ENCODE results near the gene FOS. TPM values are rescaled to one million over a fixed set of nuclear protein-coding genes. Genes with fewer than 3 reads are reported as not detected.

FOS gene
- total RNA-seq, 4 donors from 2014 or later: 32.1 to 239 (median 121) TPM

- Histone ChIP-seq H3K27ac (peak overlapping the region; percentile 56 to 77 (median 67)), H3K27me3 (no peaks in the 10 kb centered on the region), H3K4me3 (replicated peaks in 1 of 3) (no peak overlapping the region), H3K9me3 (no peaks in the 10 kb centered on the region), H3K36me3 (no peaks in the 10 kb centered on the region), H3K4me1 (peaks cover 16 to 17% of the 10 kb centered on the region in 2 donors)
- intact Hi-C loops (cut with DNase I): no loop called here
- DNase-seq: no peak
- 67 to 69% methylated on average over 4 of the region's 4 CpGs for WGBS, 2 donors
- TF ChIP-seq POLR2A (IDR thresholded peaks at IDR 0.05) (no peak), CTCF (IDR thresholded peaks at IDR 0.05) (no peak)
Observed at GRCh38 chr14:75311356-75311755, 32.7 kb downstream of the FOS start.

- TF ChIP-seq CTCF (IDR thresholded peaks at IDR 0.05): no peak
- no peak for TF ChIP-seq POLR2A (IDR thresholded peaks at IDR 0.05)
- Histone ChIP-seq H3K27ac (no peak overlapping the region), H3K4me3 (replicated peaks in 1 of 3) (no peak overlapping the region), H3K9me3 (no peaks in the 10 kb centered on the region), H3K36me3 (no peaks in the 10 kb centered on the region), H3K4me1 (peaks cover 16 to 17% of the 10 kb centered on the region in 2 donors), H3K27me3 (no peaks in the 10 kb centered on the region)
- no peak for DNase-seq
- intact Hi-C loops (cut with DNase I): no loop called here
- WGBS, 2 donors: 89 to 90% methylated on average over 4 of the region's 4 CpGs
Observed at GRCh38 chr14:75312341-75312740, 33.7 kb downstream of the FOS start.

- Histone ChIP-seq H3K27ac (no peak overlapping the region), H3K4me3 (replicated peaks in 1 of 3) (no peak overlapping the region), H3K4me1 (peaks cover 16 to 17% of the 10 kb centered on the region in 2 donors), H3K27me3 (no peaks in the 10 kb centered on the region), H3K9me3 (no peaks in the 10 kb centered on the region), H3K36me3 (no peaks in the 10 kb centered on the region)
- whole genome bisulfite sequencing, 2 donors: 92 to 96% methylated on average over 5 of the region's 5 CpGs
- TF ChIP-seq CTCF (IDR thresholded peaks at IDR 0.05): no peak
- no peak for TF ChIP-seq POLR2A (IDR thresholded peaks at IDR 0.05)
- DNase-seq: no peak
- intact Hi-C loops (cut with DNase I): no loop called here
Observed at GRCh38 chr14:75313294-75313693, 34.7 kb downstream of the FOS start.

GRCh38 chr14:75315144-75315543, 36.5 kb downstream of the FOS start:
- Histone ChIP-seq H3K36me3 (no peaks in the 10 kb centered on the region), H3K4me3 (replicated peaks in 1 of 3) (no peak overlapping the region), H3K27ac (no peak overlapping the region), H3K4me1 (peaks cover 14% of the 10 kb centered on the region in 2 donors), H3K27me3 (no peaks in the 10 kb centered on the region), H3K9me3 (no peaks in the 10 kb centered on the region)
- intact Hi-C loops (cut with DNase I): no loop called here
- TF ChIP-seq POLR2A (IDR thresholded peaks at IDR 0.05) (no peak), CTCF (IDR thresholded peaks at IDR 0.05) (no peak)
- 39 to 68% methylated on average over 4 of the region's 4 CpGs for whole genome bisulfite sequencing, 2 donors
- DNase-seq: no peak

GRCh38 chr14:75317148-75317547, 38.5 kb downstream of the FOS start:
- Histone ChIP-seq H3K4me1 (no peaks in the 10 kb centered on the region), H3K36me3 (no peaks in the 10 kb centered on the region), H3K27me3 (no peaks in the 10 kb centered on the region), H3K9me3 (no peaks in the 10 kb centered on the region), H3K4me3 (replicated peaks in 1 of 3) (no peak overlapping the region), H3K27ac (no peak overlapping the region)
- DNase-seq: no peak
- intact Hi-C loops (cut with DNase I): no loop called here
- TF ChIP-seq POLR2A (IDR thresholded peaks at IDR 0.05) (no peak), CTCF (IDR thresholded peaks at IDR 0.05) (no peak)
- 88 to 90% methylated on average over 4 of the region's 4 CpGs for WGBS, 2 donors

Data from thyroid gland (tissue), 4 donors.